Panc1 (cell line): ENCODE data around the gene ZFHX3. TPM values are rescaled to one million over a fixed set of nuclear protein-coding genes. Genes with fewer than 3 reads are reported as not detected.

ENCODE experiments used
- ATAC-seq: fragments of 200-7000 bp; cut with Tn5 transposase; 2 replicates; pipeline ENCODE4 v1.9.1; 2020; ENCODE audit warnings: mild to moderate bottlenecking, moderate library complexity
- BruUV-seq: library from RNA; stranded (reverse); fragments of 400-500 nt; replicated peaks from 2 replicates; lab custom pipeline; 2021; lab: Mats Ljungman, UMichigan
- CTCF ChIA-PET: fragments of 300-600 bp; sonication (Branson Sonifier 250); formaldehyde crosslinking; loops from one replicate; lab custom pipeline; 2022; ENCODE audit warnings: antibody characterized with exemption; lab: Charles Lee
- POLR2A ChIA-PET: fragments of 300-600 bp; sonication (Branson Sonifier 250); formaldehyde crosslinking; loops from one replicate; lab custom pipeline; 2022; ENCODE audit warnings: antibody characterized with exemption; lab: Charles Lee
- DNase-seq: peaks from one replicate; pipeline ENCODE4 v3.0.0-alpha.2; 2010; ENCODE audit warnings: low read depth, low spot score
- H3K27ac ChIP-seq: 2 replicates; pipeline ENCODE4 v1.5.1; 2011; ENCODE audit warnings: mild to moderate bottlenecking, low read length, inconsistent platforms
- H3K27me3 ChIP-seq: fragments of 200-500 bp; sonication (Bioruptor generic); 2 replicates; pipeline ENCODE4 v1.6.0; 2014; ENCODE audit warnings: low read length, inconsistent platforms; ENCODE audit not compliant: control insufficient read depth, insufficient read depth
- H3K36me3 ChIP-seq: fragments of 200-500 bp; sonication (Bioruptor generic); 2 replicates; pipeline ENCODE4 v1.5.1; 2014; ENCODE audit warnings: inconsistent platforms, mild to moderate bottlenecking, low read length, moderate library complexity; ENCODE audit not compliant: control insufficient read depth, insufficient read depth
- H3K4me1 ChIP-seq: 2 replicates; pipeline ENCODE4 v1.5.1; 2011; ENCODE audit warnings: inconsistent platforms, mild to moderate bottlenecking, low read length, moderate library complexity; ENCODE audit not compliant: control insufficient read depth, insufficient read depth
- H3K4me3 ChIP-seq, 2 experiments: 2 replicates each; pipeline ENCODE4 v1.5.1; 2011 to 2012; ENCODE audit warnings: low read depth in 2 of 2, low read length in 2 of 2, mild to moderate bottlenecking in 2 of 2, inconsistent platforms in 1 of 2, moderate library complexity in 1 of 2
- H3K9me3 ChIP-seq: fragments of 200-500 bp; sonication (Bioruptor generic); 2 replicates; pipeline ENCODE4 v1.5.1; 2014; ENCODE audit warnings: low read depth, mild to moderate bottlenecking, inconsistent platforms, low read length, moderate library complexity; ENCODE audit not compliant: control insufficient read depth, insufficient read depth
- POLR2AphosphoS5 ChIP-seq: IDR thresholded peaks from 2 replicates; pipeline ENCODE4 v1.6.1; 2012; ENCODE audit warnings: mild to moderate bottlenecking, low read depth, low read length, moderate library complexity
- SIN3A ChIP-seq: IDR thresholded peaks from 2 replicates; pipeline ENCODE4 v1.6.1; 2012; ENCODE audit warnings: low read depth, mild to moderate bottlenecking, low read length, moderate library complexity, borderline replicate concordance; ENCODE audit not compliant: insufficient read depth
- TCF7L2 ChIP-seq: IDR thresholded peaks from 2 replicates; pipeline ENCODE4 v1.6.1; 2011; ENCODE audit warnings: mild to moderate bottlenecking, low read depth, low read length, inconsistent platforms
- in situ Hi-C: cut with HindIII; loops from 2 replicates; pipeline ENCODE4 v1.10.0; 2016; ENCODE audit warnings: low sequenced_read_pairs, low pct_unique_long_range_greater_than_20kb
- intact Hi-C: fragments of 100-400 bp; cut with micrococcal nuclease; formaldehyde crosslinking; loops from one replicate; pipeline ENCODE4 v1.10.0; 2022; ENCODE audit not compliant: unreplicated experiment
- total RNA-seq: library from RNA; stranded (reverse); gene quantifications from one replicate; pipeline ENCODE4 v1.2.1, GENCODE V29; 2021; ENCODE audit not compliant: unreplicated experiment
- TF ChIP-seq, protein P1 (sequence below): fragments of 450-650 bp; IDR thresholded peaks from 2 replicates; pipeline ENCODE4 v1.5.1; 2017; ENCODE audit warnings: mild to moderate bottlenecking
- TF ChIP-seq, protein P2 (sequence below), 2 experiments: IDR thresholded peaks; 2 replicates each; pipeline ENCODE4 v1.6.1; 2011 to 2012; ENCODE audit warnings: low read depth in 2 of 2, control low read depth in 1 of 2, low read length in 1 of 2, mild to moderate bottlenecking in 1 of 2, moderate library complexity in 1 of 2; ENCODE audit not compliant: insufficient read depth in 1 of 2

Gene ZFHX3
- total RNA-seq, 1 experiment from 2014 or later = 7.1 TPM

DNA sequence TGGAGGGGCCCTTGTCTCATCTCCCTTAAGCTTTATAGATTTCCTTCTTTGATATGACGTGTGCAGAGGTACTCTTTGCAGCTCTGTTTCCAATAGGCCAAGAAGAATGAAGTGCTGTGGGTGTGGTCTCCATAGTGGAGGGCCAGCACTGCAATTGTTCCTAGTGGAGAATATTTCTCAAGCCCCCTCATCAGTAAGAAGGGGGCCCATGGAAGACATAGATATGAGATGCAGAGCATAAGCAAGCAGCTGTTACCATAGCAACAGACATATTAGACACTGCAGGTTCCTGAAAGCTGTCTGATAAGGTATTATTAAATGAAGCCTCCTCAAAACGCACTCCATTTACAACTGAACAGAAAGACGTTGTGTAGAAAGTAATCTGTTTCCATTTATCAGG, 240.7 kb downstream of the ZFHX3 start:
- ATAC-seq (no peak), DNase-seq (no peak)
- POLR2A ChIA-PET = no interaction called here
- intact Hi-C loops = no loop called here
- H3K9me3 ChIP-seq = no peaks in the 10 kb centered on the region
- no peak for TF ChIP-seq SIN3A
- TF ChIP-seq, protein P1, sequence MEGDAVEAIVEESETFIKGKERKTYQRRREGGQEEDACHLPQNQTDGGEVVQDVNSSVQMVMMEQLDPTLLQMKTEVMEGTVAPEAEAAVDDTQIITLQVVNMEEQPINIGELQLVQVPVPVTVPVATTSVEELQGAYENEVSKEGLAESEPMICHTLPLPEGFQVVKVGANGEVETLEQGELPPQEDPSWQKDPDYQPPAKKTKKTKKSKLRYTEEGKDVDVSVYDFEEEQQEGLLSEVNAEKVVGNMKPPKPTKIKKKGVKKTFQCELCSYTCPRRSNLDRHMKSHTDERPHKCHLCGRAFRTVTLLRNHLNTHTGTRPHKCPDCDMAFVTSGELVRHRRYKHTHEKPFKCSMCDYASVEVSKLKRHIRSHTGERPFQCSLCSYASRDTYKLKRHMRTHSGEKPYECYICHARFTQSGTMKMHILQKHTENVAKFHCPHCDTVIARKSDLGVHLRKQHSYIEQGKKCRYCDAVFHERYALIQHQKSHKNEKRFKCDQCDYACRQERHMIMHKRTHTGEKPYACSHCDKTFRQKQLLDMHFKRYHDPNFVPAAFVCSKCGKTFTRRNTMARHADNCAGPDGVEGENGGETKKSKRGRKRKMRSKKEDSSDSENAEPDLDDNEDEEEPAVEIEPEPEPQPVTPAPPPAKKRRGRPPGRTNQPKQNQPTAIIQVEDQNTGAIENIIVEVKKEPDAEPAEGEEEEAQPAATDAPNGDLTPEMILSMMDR = no peak
- TF ChIP-seq, protein P2, sequence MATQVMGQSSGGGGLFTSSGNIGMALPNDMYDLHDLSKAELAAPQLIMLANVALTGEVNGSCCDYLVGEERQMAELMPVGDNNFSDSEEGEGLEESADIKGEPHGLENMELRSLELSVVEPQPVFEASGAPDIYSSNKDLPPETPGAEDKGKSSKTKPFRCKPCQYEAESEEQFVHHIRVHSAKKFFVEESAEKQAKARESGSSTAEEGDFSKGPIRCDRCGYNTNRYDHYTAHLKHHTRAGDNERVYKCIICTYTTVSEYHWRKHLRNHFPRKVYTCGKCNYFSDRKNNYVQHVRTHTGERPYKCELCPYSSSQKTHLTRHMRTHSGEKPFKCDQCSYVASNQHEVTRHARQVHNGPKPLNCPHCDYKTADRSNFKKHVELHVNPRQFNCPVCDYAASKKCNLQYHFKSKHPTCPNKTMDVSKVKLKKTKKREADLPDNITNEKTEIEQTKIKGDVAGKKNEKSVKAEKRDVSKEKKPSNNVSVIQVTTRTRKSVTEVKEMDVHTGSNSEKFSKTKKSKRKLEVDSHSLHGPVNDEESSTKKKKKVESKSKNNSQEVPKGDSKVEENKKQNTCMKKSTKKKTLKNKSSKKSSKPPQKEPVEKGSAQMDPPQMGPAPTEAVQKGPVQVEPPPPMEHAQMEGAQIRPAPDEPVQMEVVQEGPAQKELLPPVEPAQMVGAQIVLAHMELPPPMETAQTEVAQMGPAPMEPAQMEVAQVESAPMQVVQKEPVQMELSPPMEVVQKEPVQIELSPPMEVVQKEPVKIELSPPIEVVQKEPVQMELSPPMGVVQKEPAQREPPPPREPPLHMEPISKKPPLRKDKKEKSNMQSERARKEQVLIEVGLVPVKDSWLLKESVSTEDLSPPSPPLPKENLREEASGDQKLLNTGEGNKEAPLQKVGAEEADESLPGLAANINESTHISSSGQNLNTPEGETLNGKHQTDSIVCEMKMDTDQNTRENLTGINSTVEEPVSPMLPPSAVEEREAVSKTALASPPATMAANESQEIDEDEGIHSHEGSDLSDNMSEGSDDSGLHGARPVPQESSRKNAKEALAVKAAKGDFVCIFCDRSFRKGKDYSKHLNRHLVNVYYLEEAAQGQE (IDR thresholded peaks at IDR 0.05; ENCODE audit: insufficient read depth in 1 of 2, low read depth in 2 of 2, low read length in 1 of 2) = no peak
- no peak for TF ChIP-seq POLR2AphosphoS5
- CTCF ChIA-PET = no interaction called here
- H3K27me3 ChIP-seq = no peaks in the 10 kb centered on the region
- in situ Hi-C loops = no loop called here
- no peak overlapping the region for H3K4me3 ChIP-seq
- H3K27ac ChIP-seq = no peak overlapping the region
- H3K4me1 ChIP-seq = no peaks in the 10 kb centered on the region
- BruUV-seq = no TSS peak
- H3K36me3 ChIP-seq = no peaks in the 10 kb centered on the region

DNA sequence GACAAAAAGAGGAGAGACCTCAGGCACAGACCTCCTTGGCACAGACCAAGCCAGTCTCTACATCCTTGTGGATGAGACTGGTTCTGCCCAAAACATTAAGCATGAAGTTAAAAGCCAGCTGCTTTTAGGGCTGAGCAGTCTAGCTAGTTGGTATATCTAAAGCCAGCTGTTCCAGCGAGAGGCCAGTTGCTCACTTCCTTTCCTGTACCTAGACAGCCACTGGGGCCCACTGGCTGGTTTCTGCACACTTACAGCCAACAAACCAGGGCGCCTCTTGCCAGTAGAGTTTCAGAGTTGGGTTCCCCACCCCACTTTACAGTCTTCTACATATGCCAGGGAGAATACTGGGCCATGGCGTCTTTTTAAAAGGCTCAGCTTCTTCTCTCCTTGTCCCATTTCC, 242.4 kb downstream of the ZFHX3 start:
- POLR2A ChIA-PET = interaction anchor here (0.6 kb wide), 1 partner anchor 113 kb away, joined by 8 read pairs; no protein-coding TSS in a partner anchor
- Histone ChIP-seq H3K4me3 (no peak overlapping the region), H3K27me3 (no peaks in the 10 kb centered on the region), H3K4me1 (no peaks in the 10 kb centered on the region), H3K36me3 (no peaks in the 10 kb centered on the region; the same call in 1 of the 2 replicates), H3K27ac (no peak overlapping the region), H3K9me3 (no peaks in the 10 kb centered on the region)
- intact Hi-C loops (no loop called here), in situ Hi-C loops (no loop called here)
- no peak for ATAC-seq
- no TSS peak for BruUV-seq
- CTCF ChIA-PET = no interaction called here
- no peak for DNase-seq
- TF ChIP-seq POLR2AphosphoS5 (no peak), TCF7L2 (no peak)

DNA sequence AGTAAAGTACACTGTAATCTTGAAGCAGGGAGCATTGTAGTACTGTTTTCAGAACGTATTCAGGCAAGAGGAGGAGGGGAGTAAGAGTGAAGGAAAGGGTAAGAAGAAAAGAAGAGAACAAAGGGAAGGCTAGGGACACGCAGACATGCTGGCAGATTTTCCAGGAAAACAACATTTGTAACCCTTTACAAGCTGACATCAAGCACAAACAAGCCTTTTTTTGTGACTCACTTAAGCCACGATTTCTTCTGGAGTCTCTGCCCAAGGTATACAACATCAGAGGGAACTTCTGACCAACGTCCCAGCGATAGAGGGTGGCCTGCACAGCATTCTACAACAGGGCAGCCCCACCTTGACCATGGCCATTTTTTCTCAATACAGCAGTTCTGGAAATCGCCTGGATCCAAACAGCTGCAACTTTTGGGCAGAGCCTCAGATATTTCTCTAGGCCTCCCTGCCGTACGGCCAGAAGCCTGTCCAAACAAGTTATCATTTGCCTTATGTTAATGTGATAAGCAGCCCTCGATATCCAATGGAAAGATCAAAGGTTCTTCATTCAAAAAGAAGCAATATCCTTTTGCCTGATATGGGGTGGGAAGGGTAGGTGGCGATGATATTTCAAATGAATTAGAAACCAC, 247.3 kb downstream of the ZFHX3 start:
- ChIA-PET POLR2A (interaction anchor here (0.9 kb wide), 1 partner anchor 110 kb away, joined by 3 read pairs; no protein-coding TSS in a partner anchor), CTCF (no interaction called here)
- in situ Hi-C loops = no loop called here
- H3K9me3 ChIP-seq = no peaks in the 10 kb centered on the region
- no TSS peak for BruUV-seq
- no peaks in the 10 kb centered on the region; the same call in 1 of the 2 replicates for H3K36me3 ChIP-seq
- intact Hi-C loops = no loop called here
- ATAC-seq (no peak), DNase-seq (no peak)
- H3K27me3 ChIP-seq = no peaks in the 10 kb centered on the region
- no peak overlapping the region for H3K4me3 ChIP-seq
- no peak overlapping the region for H3K27ac ChIP-seq
- TF ChIP-seq TCF7L2 (no peak), SIN3A (no peak), POLR2AphosphoS5 (no peak)
- TF ChIP-seq, protein P2 (IDR thresholded peaks at IDR 0.05; ENCODE audit: insufficient read depth in 1 of 2, low read depth in 2 of 2, low read length in 1 of 2) = no peak
- TF ChIP-seq, protein P1 = no peak
- H3K4me1 ChIP-seq = no peaks in the 10 kb centered on the region
